ENCODE results near the gene ZNG1F. TPM values are rescaled to one million over a fixed set of nuclear protein-coding genes. Genes with fewer than 3 reads are reported as not detected.
"Not testable (repeated sequence)": the region's sequence is repeated elsewhere in the genome, so short reads cannot be mapped to it uniquely, and the experiment has no call there.

Gene ZNG1F
- total RNA-seq, 3 donors from 2014 or later = 6.9 to 10.5 (median 10.2) TPM

- not testable (repeated sequence) for H3K4me3 Mint-ChIP-seq; DNase-seq; H3K36me3 Mint-ChIP-seq (ENCODE audit: insufficient read depth); H3K4me1 Mint-ChIP-seq (ENCODE audit: low read depth); ATAC-seq; H3K9me3 Mint-ChIP-seq
- H3K27me3 Mint-ChIP-seq (ENCODE audit: low read depth) = peaks cover 13% of the 10 kb centered on the region
Measured at GRCh38 chr9:41082358-41082757, 106.8 kb downstream of the ZNG1F start.

Other genes with a start within 250 kb of the ZNG1F start
- gene FOXD4L6, start 60.6 kb downstream of the ZNG1F start, total RNA-seq = not detected